GM19193 (cell line): ENCODE results near the gene DUOX2.

Experiments
- POLR2A ChIP-seq: IDR thresholded peaks from 4 replicates; pipeline ENCODE4 v1.6.1; 2011; ENCODE audit not compliant: insufficient read depth, insufficient read length; ENCODE audit errors: extremely low read depth

Gene DUOX2

DNA sequence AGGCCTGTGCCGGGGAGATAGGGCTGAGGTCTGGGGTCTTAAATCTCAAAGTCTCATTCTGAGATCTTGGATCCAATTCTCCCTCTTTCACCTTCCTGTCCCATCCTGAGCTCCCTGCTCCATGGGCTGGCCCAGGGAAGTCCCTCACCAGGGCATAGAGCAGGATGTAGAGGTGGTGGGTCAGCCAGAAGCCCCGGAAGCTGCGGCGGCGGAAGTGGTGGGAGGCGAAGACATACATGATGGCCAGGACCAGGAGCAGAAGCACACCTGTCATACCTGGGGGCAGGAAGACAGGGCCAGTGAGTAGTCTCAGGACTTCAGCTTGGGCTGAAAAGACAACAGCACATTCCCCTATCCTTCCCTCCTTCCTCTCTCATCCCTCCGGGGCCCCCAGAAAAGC, 16.5 kb downstream of the DUOX2 start:
- no peak for TF ChIP-seq POLR2A

DNA sequence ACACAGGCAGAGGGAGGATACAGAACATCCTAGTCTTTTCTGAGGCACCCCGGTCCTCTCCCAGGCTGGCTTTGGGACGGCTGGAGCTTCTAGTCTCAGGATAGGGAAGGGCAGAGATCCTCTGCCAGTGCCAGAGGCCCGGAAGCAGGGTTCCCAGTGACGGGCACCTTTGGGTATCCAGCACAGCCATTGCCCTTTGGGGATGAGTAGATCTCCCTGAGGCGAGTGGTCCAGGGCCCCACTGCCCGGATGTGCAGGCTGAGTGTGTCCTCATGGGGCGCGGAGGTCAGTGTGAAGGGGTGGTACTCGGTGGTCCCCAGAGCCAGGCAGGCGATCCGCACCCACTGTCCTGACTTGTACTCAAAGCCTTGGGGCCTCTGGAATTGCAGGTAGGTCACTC, 18.3 kb downstream of the DUOX2 start:
- no peak for TF ChIP-seq POLR2A

DNA sequence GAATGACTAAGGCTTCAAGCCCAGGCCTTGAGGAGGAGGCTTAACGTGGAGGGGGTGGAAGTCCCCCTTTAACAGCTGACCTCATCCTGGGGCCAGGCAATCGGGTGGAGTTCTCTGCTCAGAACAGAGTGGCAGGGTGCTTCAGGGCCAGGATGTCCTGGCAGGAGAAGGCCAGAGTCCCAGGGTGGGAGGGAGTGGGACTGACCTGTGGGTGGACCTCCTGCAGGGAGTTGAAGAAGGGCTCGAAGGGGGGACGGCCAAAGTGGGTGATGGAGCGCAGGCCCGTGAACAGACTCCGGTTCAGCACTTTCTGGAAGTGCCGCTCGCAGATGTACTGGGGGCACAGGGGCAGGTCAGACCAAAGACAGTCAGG, 19.6 kb downstream of the DUOX2 start:
- no peak for TF ChIP-seq POLR2A

DNA sequence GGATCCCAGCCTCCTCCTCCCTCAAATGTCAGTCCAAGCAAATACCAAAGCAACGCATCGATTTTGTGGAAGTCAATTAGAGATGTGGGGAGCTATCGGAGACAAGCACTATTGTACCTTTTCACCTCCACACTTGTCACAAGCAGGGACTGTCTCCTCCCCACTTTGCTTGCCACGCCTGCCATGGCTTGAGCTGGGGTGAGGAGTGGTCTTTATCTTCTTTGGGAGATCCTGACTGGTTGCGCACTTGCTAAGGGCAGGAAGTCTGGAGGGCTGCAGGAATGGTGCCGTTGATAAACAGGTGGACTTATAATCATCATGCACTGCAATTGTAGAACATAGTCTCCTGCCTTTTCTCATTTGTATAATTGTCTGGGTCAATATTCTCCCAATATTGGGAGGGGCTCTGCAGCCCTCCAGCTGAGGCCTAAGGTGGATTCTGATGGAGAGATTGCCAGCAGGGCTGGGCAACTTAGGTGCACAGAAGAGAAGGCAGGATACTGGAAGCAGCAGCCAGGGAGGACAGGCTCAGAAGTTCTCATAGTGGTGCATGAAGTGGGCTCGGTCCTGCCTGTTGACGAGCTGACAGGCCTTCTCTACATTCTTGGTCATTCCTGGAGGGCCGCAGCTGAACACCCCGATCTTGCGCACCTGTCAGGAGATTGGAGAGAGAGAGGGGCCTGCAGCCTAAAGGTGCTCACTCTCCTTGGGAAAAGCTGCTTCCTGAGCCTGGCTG, 20.2 kb downstream of the DUOX2 start:
- no peak for TF ChIP-seq POLR2A

DNA sequence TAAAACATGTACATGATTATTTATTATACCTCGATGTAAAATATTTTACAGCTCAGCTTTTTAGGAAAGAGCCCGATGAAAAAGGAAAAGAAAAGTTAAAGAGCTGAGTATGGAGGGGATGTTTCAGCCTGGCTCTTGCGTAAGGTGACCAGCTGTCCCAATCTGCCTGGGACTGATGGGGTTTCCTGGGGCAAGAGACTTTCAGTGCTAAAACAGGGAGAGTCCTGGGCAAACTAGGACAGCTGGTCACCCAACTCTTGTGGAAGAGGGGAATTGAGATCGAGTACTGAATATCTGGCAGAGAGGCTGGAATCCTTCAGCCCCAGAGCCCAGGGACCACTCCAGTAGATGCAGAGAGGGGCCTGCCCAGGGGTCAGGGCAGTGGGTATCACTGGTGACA, 21.0 kb downstream of the DUOX2 start:
- TF ChIP-seq POLR2A = no peak

DNA sequence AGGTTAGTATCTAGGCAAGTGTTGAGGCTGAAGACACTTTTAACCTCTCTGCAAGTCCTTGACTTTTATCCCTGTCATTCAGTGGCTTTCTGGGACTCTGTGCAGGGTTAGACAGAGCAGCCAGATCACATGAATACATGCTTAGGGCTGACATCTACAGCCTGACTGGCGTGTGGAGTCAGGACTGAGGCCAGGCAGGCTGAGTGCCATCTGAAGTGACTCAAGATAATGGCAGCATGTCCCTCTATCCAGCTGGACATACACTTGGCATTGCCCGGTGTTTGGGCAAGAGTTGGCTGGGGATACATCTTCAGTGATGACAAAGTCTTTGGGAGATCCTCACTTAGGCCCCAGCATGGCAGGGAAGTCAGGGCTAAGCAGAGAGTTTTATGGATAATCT, 22.4 kb downstream of the DUOX2 start:
- no peak for TF ChIP-seq POLR2A

DNA sequence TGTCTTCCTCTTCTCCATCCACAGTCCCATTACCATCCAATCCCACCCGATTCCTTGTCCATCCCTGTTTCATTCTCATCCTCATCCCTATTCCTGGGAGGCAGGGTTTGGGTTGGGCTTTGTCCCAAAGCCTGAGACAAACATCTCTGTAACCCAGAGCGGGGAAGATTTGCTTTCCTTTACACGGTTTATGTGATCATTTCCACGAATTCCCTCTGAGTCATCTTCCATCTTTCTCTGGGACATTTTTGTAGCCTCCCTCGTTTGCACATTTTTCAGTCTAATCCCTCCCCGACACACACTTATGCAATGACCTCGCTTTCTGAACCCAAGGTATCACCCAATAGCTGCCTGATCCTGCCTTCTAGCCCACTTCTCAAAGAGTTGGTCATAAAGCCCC, 22.8 kb downstream of the DUOX2 start:
- TF ChIP-seq POLR2A = no peak

DNA sequence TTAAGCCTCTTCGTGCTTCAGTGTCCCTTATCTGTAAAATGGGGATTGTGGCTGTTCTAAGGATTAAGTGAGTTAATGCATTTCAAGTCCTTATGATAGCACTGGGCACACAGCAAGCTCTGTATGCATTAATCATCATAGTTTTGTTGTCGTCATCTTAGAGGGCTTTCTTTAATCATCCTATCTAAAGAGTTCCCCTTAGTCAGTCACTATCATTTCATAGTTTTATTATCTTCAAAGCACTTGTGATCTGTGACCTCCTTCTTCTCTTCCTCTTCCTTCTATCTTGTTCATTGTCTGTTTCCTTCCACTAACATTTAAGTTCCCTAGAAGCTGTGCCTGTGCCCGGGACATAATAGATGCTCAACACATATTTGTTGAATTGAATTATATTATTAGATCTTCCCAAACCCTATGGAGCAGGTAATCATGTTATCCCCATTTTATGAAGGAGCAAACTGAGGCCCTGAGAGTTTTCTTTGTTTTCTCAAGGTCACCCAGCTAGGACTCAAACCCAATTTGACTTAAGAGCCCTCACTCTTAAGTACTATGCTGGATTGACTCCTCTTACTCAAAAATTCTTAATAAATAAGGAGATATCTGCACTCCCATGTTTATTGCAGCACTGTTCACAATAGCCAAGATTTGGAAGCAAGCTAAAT, 24.1 kb downstream of the DUOX2 start:
- no peak for TF ChIP-seq POLR2A

DNA sequence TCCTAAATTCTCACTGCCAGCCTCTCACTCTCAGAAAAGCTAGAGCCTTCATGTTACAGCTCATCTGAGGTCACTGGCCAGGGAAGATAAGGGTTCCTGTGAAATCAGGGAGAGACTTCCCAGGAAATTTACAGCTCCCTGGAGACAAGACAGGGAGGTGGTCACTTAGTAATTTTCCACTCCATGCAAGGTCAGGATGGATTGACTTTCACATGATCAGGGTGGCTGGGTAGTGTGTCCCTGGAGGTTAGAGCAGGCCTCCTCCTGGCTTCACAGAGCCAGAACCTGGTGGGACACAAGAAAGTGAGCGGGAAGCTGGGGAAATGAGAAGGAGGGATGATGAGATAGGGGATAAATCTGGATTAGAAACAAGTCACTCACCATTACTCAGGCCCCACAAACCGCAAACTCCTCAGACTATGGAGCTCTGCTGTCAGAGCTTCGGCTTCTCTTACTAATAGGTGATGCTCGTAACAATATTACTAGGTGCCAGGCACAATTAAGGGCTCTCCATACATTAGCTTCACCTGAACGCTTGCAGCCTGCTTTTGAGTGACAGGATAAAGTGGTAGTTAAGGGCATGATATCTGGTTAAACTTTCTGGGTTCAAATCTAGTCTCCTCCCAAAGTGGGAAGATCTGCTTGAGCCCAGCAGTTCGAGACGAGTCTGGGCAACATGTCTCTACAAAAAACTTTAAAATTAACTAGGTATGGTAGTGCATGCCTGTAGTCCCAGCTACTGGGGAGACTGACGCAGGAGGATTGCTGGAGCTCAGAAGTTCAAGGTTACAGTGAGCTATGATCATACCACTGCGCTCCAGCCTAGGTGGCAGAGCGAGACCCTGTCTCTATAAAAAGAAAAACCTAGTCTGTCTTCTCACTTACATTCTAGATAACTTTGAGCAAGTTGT, 24.9 kb downstream of the DUOX2 start:
- TF ChIP-seq POLR2A = no peak

DNA sequence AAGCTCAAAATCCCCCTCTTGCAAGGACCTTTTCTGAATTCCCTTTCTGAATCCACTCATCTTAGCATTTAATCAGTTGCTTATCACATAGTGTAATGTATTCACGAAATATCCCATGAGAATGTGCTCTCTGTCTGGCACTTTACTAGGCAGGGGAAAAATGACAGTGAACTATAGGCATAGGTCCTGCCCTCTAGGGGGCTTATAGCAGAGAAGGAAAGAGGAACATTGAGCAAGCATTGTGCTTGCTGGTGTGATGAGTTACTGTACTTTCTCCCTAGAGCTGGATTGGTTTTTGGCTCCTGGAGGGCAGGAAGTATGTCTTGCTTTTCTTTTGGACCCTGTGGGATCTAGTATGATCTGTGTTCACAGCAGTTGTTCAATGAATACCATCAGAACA, 26.5 kb downstream of the DUOX2 start:
- TF ChIP-seq POLR2A = no peak

DNA sequence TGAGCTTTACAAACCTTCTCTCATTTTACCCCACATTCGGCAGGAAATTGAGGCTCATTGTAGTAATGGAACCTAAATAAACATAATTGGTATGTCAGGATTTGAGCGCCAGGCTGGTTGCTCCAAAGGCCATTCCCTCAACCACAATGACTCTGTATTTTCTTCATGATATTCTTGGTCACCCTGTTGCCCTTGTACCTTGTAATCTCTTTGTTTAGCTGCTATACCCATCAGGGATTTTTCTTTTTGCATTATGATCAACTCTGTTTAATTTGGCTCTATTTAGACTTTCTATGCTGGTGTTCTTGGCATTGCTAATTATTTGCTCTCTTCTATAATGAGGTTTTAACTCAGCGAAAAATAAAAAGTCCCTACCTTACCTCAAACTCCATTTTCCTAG, 29.8 kb downstream of the DUOX2 start:
- TF ChIP-seq POLR2A = no peak

DNA sequence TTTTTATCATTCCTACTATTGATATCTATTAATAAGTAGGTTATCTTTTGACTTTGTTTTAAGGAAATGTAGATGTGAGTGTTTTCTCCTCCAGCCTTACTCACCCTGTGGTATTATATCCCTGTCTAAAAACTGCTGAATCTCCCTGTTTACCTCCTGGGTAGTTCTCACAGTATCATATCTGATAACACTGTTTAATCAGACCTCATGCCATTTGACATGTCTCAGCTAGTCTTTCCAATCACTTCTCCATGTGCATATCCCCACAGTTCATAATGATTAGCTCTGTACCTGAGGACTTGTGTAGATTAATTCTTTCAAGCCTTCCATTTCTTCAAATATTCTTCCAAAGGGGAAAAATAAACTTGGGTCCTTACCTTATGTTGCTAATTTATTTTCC, 30.7 kb downstream of the DUOX2 start:
- no peak for TF ChIP-seq POLR2A

DNA sequence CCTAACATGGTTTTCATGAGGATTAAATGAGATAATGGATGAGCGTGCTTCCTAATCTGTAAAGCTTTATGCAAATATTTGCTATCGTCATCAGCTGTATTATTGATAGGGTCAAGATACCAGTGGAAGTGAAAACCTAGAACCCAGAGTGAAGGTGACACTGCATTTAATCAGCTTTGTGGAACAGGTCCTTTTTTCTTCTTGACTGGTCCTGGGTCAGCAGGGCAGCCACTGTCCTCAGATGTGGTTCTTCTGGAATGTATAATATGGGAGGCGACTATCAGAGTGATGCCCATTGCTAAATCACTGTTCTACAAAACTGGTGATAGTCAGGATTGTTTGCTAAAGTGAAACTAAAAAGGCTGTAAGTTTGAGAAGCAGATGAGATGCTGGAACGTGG, 49.6 kb downstream of the DUOX2 start:
- no peak for TF ChIP-seq POLR2A

DNA sequence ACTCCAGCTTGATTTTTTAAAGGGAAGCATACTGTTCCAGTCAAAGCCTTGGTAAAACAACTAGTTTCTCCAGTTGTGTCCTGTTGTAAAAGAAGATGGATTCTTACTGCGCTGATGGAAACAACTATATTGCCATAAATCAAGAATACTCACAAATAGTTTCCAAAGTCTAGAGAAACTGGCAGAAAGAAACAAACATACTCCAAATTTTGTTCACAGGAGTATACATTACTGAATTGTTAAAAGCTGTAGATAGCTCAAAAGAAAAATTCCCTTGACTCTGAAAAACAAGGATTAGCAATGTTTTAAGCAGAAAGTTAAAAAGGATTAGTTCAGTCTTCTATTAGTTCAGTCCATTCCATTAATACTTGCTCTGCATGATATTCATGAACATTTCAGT, 63.4 kb downstream of the DUOX2 start:
- TF ChIP-seq POLR2A = no peak

DNA sequence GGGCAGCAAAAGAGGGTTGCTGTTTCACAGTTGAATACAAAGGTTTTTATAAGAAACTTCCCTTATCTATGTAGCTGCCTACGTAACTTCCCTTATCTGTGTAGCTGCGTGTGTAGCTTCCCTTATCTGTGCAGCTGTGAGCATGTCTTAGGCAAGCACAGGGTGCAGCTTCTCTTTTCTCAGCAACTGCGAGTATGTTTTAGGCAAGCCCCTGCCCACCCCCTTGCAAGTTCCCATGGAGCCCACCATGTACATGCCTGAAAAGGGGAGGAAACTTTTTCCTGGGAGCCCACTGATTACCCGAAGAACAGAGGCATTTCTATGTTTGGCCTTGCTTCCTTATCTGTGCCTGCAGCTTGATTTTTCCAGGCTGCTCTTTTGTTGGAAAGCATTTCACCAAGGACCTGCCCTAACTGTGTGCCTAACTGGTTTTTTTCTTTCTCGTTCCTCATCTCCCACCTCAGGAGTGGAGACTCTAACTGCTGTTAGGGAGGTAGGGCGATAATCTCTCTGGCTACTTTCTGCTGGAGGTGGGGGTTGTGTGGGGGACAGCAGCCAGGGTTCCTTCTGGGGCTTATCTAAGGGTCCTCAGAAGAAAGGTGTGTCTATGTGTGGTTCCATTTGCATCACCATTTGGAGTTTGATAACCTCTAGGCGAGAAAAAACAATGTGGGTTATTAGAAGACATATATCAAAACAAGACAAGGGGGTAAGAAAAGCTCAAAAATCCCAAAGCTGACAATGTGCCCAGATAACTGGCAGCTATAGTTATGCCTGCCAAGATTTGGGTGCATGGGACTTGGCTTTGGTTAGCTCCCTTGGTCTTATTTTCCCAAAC, 65.0 kb downstream of the DUOX2 start:
- no peak for TF ChIP-seq POLR2A
